Subcutaneous adipose tissue (tissue), 4 donors: ENCODE measurements around the gene SACM1L. TPM values are rescaled to one million over a fixed set of nuclear protein-coding genes. Genes with fewer than 3 reads are reported as not detected.

ENCODE experiments used
- CTCF ChIP-seq: fragments of 450-650 bp; IDR thresholded peaks from one replicate; pipeline ENCODE4 v1.5.1; 2016; ENCODE audit warnings: low read depth, mild to moderate bottlenecking, control low read depth, antibody characterized with exemption, moderate library complexity
- total RNA-seq, 4 donors: library from RNA; depleted of rRNA; stranded (reverse); fragments of >200 nt; gene quantifications; one replicate each; pipeline ENCODE4 v1.1.0, GENCODE V29; 2016

Gene SACM1L, protein sequence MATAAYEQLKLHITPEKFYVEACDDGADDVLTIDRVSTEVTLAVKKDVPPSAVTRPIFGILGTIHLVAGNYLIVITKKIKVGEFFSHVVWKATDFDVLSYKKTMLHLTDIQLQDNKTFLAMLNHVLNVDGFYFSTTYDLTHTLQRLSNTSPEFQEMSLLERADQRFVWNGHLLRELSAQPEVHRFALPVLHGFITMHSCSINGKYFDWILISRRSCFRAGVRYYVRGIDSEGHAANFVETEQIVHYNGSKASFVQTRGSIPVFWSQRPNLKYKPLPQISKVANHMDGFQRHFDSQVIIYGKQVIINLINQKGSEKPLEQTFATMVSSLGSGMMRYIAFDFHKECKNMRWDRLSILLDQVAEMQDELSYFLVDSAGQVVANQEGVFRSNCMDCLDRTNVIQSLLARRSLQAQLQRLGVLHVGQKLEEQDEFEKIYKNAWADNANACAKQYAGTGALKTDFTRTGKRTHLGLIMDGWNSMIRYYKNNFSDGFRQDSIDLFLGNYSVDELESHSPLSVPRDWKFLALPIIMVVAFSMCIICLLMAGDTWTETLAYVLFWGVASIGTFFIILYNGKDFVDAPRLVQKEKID
- 10 to 100 TPM; 54.9 to 78.8 (median 55.6) TPM for total RNA-seq

DNA sequence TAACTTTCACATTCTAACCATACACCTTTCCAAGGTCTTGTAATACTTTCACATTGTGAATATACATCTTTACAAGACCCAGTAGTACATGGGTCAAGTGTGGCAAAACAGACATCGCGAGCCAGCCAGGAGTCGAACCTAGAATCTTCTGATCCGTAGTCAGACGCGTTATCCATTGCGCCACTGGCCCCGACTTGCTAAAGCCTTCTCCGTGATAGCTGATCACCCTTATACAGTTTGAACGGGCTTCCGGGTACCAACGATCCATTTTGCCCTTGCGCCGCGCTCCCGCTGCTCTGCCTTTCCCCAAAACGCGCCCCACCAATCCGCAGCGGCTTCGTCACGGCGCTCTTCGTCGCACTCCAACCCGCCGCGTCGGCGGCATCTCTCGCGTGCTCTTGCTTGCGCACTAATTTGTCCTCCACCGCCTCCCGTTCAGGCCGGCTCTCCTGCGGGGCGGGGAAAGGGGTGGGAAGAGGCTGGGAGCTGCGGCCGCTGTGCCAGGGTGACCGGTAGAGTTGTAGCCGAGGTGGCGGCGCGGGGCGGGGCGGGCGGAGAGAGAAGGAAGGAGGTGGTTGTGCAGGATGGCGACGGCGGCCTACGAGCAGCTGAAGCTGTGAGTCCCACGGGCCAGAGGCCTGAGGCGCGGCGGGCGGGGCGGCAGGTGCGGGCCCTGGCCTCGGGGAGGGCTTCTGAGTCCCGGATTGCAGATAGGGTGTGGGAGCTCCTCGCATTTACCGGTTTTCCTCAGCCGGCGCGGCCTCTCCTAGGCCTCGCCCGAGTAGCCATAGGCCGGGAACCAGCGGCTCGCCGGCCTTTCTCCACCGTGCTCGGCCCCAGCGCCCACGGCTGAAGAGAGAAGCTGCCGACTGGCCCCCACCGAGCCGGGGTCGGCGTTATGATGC, at the start of gene SACM1L:
SACM1L (plus strand) TSS at position 515 of the 905 bp plus-strand sequence; CDS start at position 585, 70 bp downstream.
- no peak for TF ChIP-seq CTCF

DNA sequence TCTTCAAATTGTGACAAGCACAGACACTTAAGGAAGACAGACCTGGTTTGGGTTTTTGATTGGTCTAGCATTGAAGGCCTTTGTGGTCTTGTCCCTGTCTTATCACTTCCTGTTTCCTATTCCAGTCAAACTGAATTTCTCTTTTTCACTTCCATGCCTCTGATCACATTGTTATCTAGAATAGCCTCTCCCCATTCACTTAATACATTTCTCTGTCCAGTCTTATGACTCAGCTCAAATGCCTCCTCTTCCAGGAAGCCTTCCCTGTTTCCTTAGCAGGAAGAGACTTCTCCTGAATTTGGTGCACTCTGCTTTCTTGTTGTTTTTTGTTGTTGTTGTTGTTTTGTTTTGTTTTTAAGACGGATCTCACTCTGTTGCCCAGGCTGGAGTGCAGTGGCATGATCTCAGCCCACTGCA, 49.1 kb upstream of the SACM1L start:
- TF ChIP-seq CTCF = no peak

- TF ChIP-seq CTCF = no peak
These were observed 48.4 kb upstream of the SACM1L start for GRCh38 chr3:45640724-45641361.

DNA sequence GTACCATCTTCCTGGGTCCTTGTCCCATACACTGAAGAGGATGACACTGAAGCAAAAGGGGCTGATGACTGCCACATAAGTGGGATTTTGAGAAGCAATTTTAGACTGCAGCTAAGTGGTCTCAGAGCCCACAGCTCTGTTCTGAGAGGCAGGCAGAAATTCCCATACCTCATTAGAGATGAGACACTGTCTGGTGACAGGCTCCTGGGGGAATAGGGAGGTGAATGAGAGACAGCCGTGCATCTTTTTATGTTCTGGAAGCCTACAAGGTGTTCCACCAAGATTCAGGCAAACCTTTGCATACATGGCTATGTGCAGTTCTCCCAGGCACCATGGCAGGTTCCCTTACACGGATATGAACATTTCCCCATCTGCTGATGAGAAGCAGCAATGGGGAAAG, 47.4 kb upstream of the SACM1L start:
- no peak for TF ChIP-seq CTCF

GRCh38 chr3:45642731-45643152, 46.5 kb upstream of the SACM1L start:
- no peak for TF ChIP-seq CTCF

- TF ChIP-seq CTCF = no peak
These were observed 45.0 kb upstream of the SACM1L start for GRCh38 chr3:45644063-45644790.
